HL-60/S4 treated with phorbol 12-myristate 13-acetate at 8.2 ng/mL for 4 days and 3 days (cell line): ENCODE results near the gene ZFP91.
"Not testable (repeated sequence)": the region's sequence is repeated elsewhere in the genome, so short reads cannot be mapped to it uniquely, and the experiment has no call there.

ENCODE experiments used
- in situ Hi-C: fragments of 300-500 bp; cut with MboI; formaldehyde crosslinking; loops from 2 replicates; pipeline ENCODE4 v1.15.0; 2022; ENCODE audit warnings: low sequenced_read_pairs

Gene ZFP91

GRCh38 chr11:58578635-58579191 lies at the start of gene ZFP91:
Gene ZFP91, plus strand, starts transcription at chr11:58579063. Its CDS starts 219 bp downstream, at chr11:58579282.
- in situ Hi-C loops: no loop called here

GRCh38 chr11:58530236-58530635 lies 48.6 kb upstream of the ZFP91 start:
- in situ Hi-C loops: no loop called here

- in situ Hi-C loops: no loop called here
Observed at GRCh38 chr11:58531865-58532341, 47.0 kb upstream of the ZFP91 start.

- in situ Hi-C loops: no loop called here
Observed at GRCh38 chr11:58546841-58547240, 32.0 kb upstream of the ZFP91 start.

GRCh38 chr11:58549644-58550043 lies 29.2 kb upstream of the ZFP91 start:
- in situ Hi-C loops: no loop called here

GRCh38 chr11:58560842-58561241 lies 18.0 kb upstream of the ZFP91 start:
- in situ Hi-C loops: no loop called here

GRCh38 chr11:58561394-58562098 lies 17.3 kb upstream of the ZFP91 start:
- in situ Hi-C loops: no loop called here

- in situ Hi-C loops: no loop called here
Observed at GRCh38 chr11:58562375-58562800, 16.5 kb upstream of the ZFP91 start.

GRCh38 chr11:58564231-58564630 lies 14.6 kb upstream of the ZFP91 start:
- in situ Hi-C loops: no loop called here

GRCh38 chr11:58567889-58568512 lies 10.9 kb upstream of the ZFP91 start:
- in situ Hi-C loops: no loop called here

GRCh38 chr11:58572906-58573305 lies 6.0 kb upstream of the ZFP91 start:
- in situ Hi-C loops: not testable (repeated sequence)

- in situ Hi-C loops: no loop called here
Observed at GRCh38 chr11:58573451-58574104, 5.3 kb upstream of the ZFP91 start.

- in situ Hi-C loops: no loop called here
Observed at GRCh38 chr11:58574881-58575280, 4.0 kb upstream of the ZFP91 start.

GRCh38 chr11:58575377-58576020 lies 3.4 kb upstream of the ZFP91 start, which contains the start of gene LPXN:
Gene LPXN, minus strand, starts transcription at chr11:58575856. Its CDS starts 84 bp downstream, at chr11:58575772.
- in situ Hi-C loops: no loop called here

- in situ Hi-C loops: no loop called here
Observed at GRCh38 chr11:58576887-58577471, 1.9 kb upstream of the ZFP91 start.

- in situ Hi-C loops: no loop called here
Observed at GRCh38 chr11:58577555-58578135, 1.2 kb upstream of the ZFP91 start.

GRCh38 chr11:58578136-58578634 lies 678 bp upstream of the ZFP91 start:
- in situ Hi-C loops: no loop called here

- in situ Hi-C loops: no loop called here
Observed at GRCh38 chr11:58579192-58580129, 598 bp downstream of the ZFP91 start.

- in situ Hi-C loops: no loop called here
Observed at GRCh38 chr11:58580311-58580710, 1.4 kb downstream of the ZFP91 start.
